IPS DF 6.9 (cell line): Measurements from ENCODE around the gene ZMYND10.

Experiments
- DNase-seq: peaks from one replicate; pipeline ENCODE4 v3.0.0-alpha.2; 2013; ENCODE audit warnings: low read depth, low spot score
- H3K27ac ChIP-seq: one replicate; pipeline ENCODE4 v1.5.1; 2013; ENCODE audit warnings: low read length, control low read depth
- H3K27me3 ChIP-seq: 2 replicates; pipeline ENCODE4 v1.6.1; 2013; ENCODE audit warnings: mild to moderate bottlenecking, low read length; ENCODE audit not compliant: control insufficient read depth, insufficient read depth
- H3K36me3 ChIP-seq: 2 replicates; pipeline ENCODE4 v1.6.1; 2013; ENCODE audit warnings: low read length; ENCODE audit not compliant: control insufficient read depth, insufficient read depth
- H3K4me1 ChIP-seq: 2 replicates; pipeline ENCODE4 v1.6.1; 2013; ENCODE audit warnings: low read length; ENCODE audit not compliant: control insufficient read depth, insufficient read depth
- H3K4me3 ChIP-seq: 2 replicates; pipeline ENCODE4 v1.5.1; 2013; ENCODE audit warnings: mild to moderate bottlenecking, low read length
- H3K9me3 ChIP-seq: 2 replicates; pipeline ENCODE4 v1.6.1; 2013; ENCODE audit warnings: low read length, inconsistent platforms; ENCODE audit not compliant: control insufficient read depth, insufficient read depth
- WGBS: extraction: QIAGEN DNeasy Blood & Tissue Kit; methylation state at CpG from one replicate; pipeline ENCODE4 v1.1.7; 2013; ENCODE audit warnings: mixed read lengths, missing lambda C conversion rate; ENCODE audit not compliant: insufficient read length, insufficient coverage; 5-methylcytosine and 5-hydroxymethylcytosine counted together

Gene ZMYND10

DNA sequence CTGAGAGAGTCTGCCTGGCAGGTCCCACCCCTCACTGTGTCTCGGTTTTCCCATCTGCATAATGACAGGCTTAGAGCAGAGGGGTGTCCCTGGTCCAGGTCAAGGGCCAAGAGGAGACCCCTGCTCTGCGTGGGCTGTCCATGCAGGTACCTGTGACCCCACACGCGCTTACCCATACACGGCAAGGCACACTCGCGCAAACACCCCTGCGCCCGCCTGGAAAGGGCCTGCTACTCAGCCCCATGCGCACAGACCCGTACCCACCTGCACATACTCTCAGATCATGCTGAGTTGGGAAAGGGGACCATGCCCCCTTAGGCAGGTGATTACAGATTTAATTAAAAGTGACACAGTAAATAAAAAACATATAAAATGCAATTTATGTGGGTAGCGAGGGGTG is 37.2 kb upstream of the ZMYND10 start:
- no peaks in the 10 kb centered on the region for H3K9me3 ChIP-seq
- H3K4me3 ChIP-seq: no peak overlapping the region
- no CpG with 5 or more reads among the region's 12 CpGs for WGBS
- H3K4me1 ChIP-seq: no peaks in the 10 kb centered on the region
- H3K27me3 ChIP-seq: no peaks in the 10 kb centered on the region
- DNase-seq: no peak
- H3K36me3 ChIP-seq: no peaks in the 10 kb centered on the region; the same call in 1 of the 2 replicates
- H3K27ac ChIP-seq: no peak overlapping the region

DNA sequence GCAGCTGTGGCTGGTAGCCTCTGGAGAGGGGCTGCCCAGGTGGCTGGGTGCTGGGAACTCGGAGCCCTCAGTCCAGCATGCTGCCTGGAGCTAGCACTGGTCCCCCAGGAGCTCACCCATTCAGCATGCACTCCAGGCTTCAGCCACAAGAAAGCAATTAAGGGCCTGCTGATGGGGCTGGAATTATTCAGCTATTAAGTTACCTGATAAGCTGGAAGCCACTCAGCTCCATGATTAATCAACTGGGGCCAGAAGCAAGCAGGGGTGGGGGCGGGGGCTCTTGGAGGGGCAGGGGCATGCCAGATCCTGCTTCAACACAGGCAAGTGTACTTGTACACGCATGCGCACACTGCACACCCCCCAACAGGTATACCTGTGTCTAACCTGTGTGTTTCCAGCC is 35.9 kb upstream of the ZMYND10 start:
- no peak for DNase-seq
- WGBS: no CpG with 5 or more reads among the region's 4 CpGs
- Histone ChIP-seq H3K4me1 (no peaks in the 10 kb centered on the region), H3K27me3 (no peaks in the 10 kb centered on the region), H3K27ac (no peak overlapping the region), H3K36me3 (no peaks in the 10 kb centered on the region; the same call in 1 of the 2 replicates), H3K9me3 (no peaks in the 10 kb centered on the region), H3K4me3 (no peak overlapping the region)

DNA sequence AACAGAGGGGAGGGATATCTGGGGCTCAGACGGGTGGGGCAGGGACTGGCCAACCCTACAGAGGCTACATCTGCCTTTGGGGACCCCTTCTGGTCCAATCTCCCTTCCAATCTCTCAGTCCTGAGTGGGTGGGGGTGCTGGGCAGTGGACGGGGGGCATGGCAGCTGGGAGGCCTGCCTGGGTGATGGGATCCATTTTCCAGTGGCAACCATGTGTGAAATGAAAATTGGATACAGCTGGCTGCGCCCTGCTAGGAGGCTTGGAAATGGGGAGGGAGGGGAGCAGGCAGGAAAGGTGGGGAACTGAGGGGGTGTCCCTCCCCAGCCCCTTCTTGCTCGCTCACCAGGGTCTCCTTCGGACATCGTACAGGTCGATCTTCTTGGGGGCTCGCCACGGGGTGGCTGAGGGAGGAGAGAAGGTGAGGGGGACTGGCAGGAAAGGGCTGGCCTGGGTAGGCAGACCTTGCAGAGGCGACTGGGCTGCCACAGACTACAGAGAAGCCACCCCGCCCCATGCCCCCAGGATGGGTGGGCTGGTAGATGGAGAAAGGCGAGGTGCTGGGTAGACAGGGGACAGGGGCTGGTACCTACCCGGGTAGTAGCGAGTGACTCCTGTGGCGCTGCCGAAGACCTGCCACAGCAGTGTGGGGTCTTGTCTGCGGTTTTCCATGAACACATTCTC is 35.0 kb upstream of the ZMYND10 start:
- no peaks in the 10 kb centered on the region for H3K9me3 ChIP-seq
- no CpG with 5 or more reads among the region's 17 CpGs for WGBS
- DNase-seq: no peak
- H3K4me3 ChIP-seq: no peak overlapping the region
- no peaks in the 10 kb centered on the region; the same call in 1 of the 2 replicates for H3K36me3 ChIP-seq
- no peaks in the 10 kb centered on the region for H3K27me3 ChIP-seq
- no peaks in the 10 kb centered on the region for H3K4me1 ChIP-seq
- no peak overlapping the region for H3K27ac ChIP-seq

DNA sequence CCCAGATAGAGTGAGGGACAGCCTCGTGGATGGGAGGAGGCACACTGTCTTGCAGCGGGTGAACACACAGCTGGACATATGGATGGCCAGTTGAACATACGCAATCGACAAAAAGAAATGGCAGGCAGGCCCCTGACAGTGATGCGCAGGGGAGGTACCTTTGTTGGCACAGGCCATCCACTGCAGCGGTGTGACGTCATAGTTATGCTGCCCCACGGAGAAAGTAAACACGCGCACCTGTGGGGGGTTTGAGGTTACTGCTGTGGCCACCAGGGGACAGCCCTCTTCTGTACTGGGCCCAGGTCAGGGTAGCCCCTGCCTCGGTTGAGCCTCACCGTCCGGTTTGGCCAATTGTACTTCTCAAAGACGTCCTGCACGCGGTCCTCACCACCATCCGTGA is 33.2 kb upstream of the ZMYND10 start:
- Histone ChIP-seq H3K9me3 (no peaks in the 10 kb centered on the region), H3K36me3 (peaks cover 2% of the 10 kb centered on the region; the same call in 1 of the 2 replicates), H3K27me3 (no peaks in the 10 kb centered on the region), H3K4me3 (no peak overlapping the region), H3K4me1 (peaks cover 4% of the 10 kb centered on the region; the same call in 1 of the 2 replicates), H3K27ac (no peak overlapping the region)
- no CpG with 5 or more reads among the region's 17 CpGs for WGBS
- DNase-seq: no peak

DNA sequence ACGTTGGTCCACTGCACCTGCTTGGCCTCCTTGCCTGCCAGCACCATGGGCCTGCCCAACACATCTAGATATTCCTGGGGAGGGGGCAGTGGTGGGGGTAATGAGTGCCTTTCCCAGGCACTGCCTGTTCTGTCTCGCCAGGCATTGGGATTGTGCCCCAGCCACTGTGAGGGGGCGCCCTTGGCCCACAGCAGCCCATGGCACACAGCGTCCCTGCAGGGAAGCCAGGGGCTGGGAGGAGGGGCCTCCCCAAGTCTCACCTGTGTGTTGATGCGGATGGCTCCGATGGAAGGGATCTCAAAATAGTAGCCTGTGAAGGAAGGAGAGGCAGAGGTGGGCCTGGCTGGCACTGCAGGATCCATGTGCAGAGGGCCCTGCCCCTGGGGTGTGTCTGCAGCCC is 32.5 kb upstream of the ZMYND10 start:
- no CpG with 5 or more reads among the region's 6 CpGs for WGBS
- Histone ChIP-seq H3K4me3 (no peak overlapping the region), H3K36me3 (peaks cover 2% of the 10 kb centered on the region; the same call in 1 of the 2 replicates), H3K9me3 (no peaks in the 10 kb centered on the region), H3K4me1 (peaks cover 4% of the 10 kb centered on the region; the same call in 1 of the 2 replicates), H3K27me3 (no peaks in the 10 kb centered on the region), H3K27ac (no peak overlapping the region)
- no peak for DNase-seq

DNA sequence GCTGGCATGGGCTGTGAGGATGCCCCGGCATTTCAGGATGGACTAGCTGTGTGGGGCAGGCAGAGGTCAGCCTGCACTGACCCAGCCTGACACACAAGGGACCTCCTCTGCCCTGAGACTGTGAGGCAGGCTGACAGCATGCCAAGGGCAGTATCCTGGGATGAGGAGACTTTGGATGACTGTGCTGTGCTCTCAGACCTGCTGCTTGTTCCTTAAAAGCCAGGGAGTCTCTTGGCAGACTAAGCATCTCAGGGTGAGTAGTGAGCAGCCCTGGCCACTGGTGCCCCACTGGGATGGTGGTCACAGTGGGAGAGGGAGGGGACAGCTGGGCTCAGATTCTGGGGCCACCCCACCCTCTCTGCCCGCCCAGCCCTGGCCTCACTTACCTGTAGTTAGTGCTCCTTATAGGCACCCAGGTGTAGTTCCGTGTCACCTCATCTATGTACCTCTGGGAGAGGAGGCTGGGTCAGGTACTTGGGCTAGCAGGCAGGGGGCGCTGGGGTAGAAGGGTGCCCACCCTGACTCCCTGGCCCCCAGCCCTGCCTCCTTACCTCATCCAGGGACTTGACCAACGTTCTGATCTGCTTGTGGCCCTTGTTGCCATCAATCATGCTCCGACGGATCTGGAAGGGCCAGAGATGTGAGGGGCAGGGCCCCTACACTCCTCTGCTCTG is 29.9 kb upstream of the ZMYND10 start:
- H3K9me3 ChIP-seq: no peaks in the 10 kb centered on the region
- no peak overlapping the region for H3K27ac ChIP-seq
- no CpG with 5 or more reads among the region's 7 CpGs for WGBS
- no peak for DNase-seq
- H3K27me3 ChIP-seq: no peaks in the 10 kb centered on the region
- H3K4me3 ChIP-seq: no peak overlapping the region
- peaks cover 11% of the 10 kb centered on the region for H3K4me1 ChIP-seq
- peaks cover 2% of the 10 kb centered on the region; the same call in 1 of the 2 replicates for H3K36me3 ChIP-seq

DNA sequence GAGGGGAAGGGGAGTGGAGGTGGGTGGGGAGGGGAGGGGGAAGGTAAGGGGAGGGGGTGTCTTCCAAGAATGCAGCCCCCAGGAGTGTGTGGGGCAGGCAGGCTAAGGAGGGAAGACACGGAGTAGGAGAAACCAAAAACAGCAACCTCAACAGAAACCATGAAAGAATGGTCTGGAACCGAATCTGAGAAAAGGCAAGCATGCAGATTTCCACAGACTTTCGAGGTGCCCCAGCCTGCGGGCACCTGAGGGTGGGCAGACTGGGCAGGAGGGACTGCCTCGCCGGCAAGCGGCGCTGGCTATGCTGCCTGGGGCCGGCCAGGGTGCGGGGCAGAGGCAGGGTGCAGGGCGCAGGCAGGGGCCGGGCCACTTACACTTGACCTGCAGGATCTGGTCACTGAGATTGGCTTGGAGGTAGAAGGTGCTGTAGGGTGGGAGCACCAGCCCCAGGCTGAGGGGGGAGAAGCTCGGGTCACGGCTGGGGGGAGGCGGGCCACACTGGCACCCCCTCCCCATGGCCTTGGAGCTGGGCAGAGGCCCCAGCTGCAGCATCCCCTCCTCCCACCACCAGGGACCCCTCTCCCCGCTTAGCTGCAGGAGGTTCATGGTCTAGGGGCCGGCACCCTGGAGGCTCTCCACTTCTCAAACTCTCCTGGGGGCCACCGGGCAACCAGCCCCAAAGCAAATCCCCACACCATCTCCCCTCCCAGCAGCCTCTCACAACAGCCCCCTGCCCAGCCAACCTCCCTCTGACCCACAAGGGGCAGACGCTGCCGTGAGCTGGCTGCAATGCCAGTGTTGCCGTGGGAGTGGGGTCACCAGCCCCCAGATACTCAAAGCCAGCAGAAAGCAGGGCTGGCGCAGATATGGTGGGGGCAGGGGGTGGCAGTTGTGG is 29.1 kb upstream of the ZMYND10 start:
- peaks cover 11% of the 10 kb centered on the region for H3K4me1 ChIP-seq
- no peak overlapping the region for H3K4me3 ChIP-seq
- no peaks in the 10 kb centered on the region for H3K9me3 ChIP-seq
- WGBS: no CpG with 5 or more reads among the region's 22 CpGs
- H3K36me3 ChIP-seq: peaks cover 2% of the 10 kb centered on the region; the same call in 1 of the 2 replicates
- H3K27me3 ChIP-seq: no peaks in the 10 kb centered on the region
- DNase-seq: no peak
- H3K27ac ChIP-seq: no peak overlapping the region

DNA sequence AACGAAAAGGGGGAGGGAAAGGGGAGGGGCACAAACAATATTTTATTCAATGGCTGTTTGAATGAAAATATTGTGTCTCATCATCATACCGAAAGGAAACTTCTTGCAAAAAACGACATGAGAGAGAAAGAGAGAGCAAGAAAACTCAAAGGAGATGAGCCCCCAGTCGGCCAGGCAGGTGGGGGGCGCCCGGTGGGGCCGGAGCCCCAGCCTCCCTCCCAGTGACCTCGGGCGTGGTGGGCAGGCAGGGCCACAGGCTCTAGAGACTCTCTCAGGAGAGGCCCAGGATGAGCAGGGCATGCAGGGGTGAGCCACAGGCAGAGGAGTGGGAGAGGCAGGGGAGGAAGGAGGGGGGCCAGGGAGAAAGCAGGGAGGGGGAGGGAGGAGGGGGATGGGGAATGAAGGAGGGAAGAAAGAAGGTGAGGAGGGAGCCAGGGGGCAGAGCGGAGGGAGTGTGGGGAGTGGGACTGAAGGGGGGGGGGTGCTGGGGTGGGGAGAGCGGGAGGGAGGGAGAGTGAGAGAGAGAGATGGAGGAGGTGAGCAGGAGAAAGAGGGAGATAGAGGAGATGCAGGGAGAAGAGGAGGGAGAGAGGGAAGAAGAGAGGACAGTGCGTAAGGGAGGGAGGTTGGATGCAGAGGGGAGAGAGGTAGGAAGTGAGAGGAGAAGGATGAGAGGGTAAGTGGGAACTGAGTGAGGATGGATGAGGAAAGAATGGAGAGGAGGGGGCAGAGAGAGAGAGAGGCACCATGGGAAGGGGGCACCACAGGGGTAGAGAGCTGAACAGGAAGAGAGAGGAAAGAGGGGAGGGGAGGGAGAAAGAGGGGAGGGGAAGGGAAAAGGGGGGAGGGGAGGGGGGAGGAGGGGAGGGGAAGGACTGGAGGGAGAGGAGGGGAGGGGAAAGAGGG is 27.9 kb upstream of the ZMYND10 start:
- no peak for DNase-seq
- Histone ChIP-seq H3K4me3 (no peak overlapping the region), H3K27ac (no peak overlapping the region), H3K36me3 (peaks cover 2% of the 10 kb centered on the region; the same call in 1 of the 2 replicates), H3K27me3 (no peaks in the 10 kb centered on the region), H3K9me3 (no peaks in the 10 kb centered on the region), H3K4me1 (peaks cover 11% of the 10 kb centered on the region)
- 100% methylated on average over 1 of the region's 12 CpGs for WGBS

DNA sequence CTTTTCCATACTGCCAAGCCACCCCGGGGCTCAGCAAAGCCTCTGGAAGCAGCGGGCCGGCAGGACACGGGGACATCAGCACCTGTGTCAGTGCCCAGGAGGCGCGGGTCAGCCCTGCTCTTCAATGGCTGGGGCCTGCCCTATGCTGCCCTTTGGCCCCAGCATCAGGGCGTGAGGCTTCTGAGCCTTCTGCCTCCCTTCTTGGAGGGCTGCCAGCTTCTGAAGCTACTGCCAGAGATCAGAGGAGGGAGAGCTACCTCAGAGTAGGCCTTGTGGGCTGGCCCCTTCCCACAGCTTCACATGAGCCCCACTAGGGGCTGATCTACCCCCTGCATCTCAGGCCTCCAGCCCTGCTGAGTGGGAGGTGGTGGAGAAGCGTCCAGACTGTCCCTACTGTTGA is 26.8 kb upstream of the ZMYND10 start:
- Histone ChIP-seq H3K4me3 (no peak overlapping the region), H3K36me3 (peaks cover 2% of the 10 kb centered on the region; the same call in 1 of the 2 replicates), H3K27ac (no peak overlapping the region), H3K9me3 (no peaks in the 10 kb centered on the region), H3K27me3 (no peaks in the 10 kb centered on the region), H3K4me1 (peaks cover 11% of the 10 kb centered on the region)
- no CpG with 5 or more reads among the region's 8 CpGs for WGBS
- no peak for DNase-seq
